NCI-H2081 (cell line): ENCODE data around the gene CPAMD8.
"Not testable (repeated sequence)": the region's sequence is repeated elsewhere in the genome, so short reads cannot be mapped to it uniquely, and the experiment has no call there.

Source experiments
- DNase-seq, 2 experiments: peaks; one replicate each; lab custom pipeline; 2025; lab: John Stamatoyannopoulos, UW

The CPAMD8 gene

DNA sequence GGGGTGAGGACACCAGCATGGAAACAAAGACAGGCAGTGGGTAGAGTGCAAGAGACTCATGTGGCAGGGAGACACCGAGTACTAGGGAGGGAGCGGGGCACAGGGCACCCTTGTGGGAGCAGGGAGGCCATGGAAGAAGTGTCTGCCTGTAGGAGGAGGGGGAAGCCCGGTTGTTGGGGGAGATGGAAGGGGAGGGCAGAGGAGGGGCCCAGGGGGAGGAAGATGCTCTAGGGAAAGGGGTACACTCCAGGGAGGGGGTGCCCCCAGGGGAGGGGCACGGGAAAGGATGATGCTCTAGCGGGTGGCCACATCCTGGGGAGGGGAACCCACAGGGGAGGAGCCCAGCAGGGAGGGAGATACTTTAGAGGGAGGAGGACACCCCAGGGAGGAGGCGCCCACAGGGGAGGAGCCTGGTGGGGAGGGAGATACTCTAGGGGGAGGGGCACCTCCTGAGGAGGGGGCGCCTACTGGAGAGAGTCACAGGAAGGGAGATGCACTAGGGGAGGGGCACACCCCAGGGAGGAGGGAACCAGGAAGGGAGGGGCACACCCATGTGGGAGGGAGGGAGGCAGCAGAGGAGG lies 24.9 kb downstream of the CPAMD8 start:
- DNase-seq: no peak

DNA sequence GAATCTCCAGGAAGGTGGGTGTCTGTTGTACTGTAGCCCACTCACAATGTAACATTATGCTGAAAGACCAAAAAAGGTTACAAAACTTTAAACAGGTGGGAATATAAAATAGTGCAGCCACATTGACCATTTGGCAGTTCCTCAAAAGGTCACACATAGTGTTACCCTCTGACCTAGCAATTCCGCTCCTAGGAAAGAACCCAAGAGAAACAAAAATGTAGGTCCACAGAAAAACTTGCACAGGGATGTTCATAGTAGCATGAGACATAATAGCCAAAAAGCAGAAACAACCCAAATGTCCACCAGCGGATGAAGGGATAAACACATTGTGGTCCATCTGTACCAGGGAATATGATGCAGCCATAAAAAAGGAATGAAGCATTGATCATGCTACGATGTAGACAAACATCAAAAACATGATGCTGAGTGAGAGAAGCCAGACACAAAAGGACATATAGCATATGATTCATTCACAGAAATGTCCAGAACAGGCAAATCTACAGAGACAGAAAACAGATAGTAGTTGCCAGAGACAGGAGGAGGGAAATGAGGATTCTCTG lies 27.9 kb downstream of the CPAMD8 start:
- no peak for DNase-seq

DNA sequence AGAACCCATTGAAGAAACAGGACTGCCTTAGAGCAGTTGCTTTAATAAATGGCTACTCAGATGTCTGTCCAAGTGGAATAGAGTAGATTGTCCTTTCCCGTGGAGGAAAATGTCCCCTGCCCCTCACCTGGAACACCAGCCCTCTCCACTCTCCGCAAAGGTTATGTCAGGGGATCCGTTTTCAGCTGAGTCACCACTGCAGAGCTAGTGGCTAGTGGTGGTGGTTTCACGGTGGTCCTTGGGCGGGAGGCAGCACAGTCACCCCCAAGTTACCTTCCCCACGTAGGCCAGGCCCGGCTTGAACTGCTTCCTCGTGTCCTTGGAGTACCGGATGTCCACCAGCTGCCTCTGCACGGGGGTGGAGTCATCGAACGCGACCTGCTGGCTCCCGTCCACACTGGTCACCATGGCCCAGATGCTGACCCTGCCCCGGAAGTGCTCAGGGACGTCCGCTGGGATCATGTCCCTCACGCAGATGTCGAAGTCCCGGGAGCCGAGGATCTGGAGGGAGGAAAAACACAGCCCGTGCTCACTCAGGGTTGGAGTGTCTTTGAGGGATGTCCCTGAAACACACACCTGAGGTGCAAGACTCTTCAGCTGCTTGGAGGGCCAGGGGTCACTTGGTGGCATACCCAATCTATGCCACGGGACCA lies 29.6 kb downstream of the CPAMD8 start:
- DNase-seq: not testable (repeated sequence)

DNA sequence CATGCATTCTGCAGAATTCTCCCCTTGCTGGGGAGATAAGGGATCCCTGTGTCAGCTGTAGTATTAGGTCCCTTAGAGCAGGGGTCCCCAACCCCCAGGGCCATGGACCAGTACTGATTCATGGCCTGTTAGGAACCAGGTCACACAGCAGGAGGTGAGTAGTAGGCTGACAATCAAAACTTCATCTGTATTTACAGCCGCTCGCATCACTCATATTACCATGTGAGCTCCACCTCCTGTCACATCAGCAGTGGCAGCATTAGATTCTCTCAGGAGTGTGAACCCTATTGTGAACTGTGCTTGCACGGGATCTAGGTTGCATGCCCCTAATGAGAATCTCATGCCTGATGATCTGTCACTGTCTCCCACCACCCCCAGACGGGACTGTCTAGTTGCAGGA lies 37.9 kb downstream of the CPAMD8 start:
- DNase-seq: no peak

DNA sequence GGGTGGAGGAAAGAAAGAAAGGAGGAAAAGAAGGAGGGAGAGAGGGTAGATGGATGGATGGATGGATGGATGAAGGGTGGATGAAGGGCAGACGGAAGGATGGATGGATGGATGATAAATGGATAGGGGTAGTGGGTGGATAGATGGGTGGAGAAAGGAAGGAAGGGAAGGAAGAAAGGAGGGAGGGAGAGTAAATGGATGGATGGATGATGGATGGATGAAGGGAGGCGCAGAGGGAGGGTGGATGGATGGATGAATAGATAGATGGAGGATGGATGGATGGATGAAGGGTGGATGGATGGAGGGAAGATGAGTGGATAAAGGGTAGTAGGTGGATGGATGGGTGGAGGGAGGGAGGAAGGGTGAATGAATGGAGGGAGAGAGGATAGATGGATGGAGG lies 41.2 kb downstream of the CPAMD8 start:
- DNase-seq: no peak

DNA sequence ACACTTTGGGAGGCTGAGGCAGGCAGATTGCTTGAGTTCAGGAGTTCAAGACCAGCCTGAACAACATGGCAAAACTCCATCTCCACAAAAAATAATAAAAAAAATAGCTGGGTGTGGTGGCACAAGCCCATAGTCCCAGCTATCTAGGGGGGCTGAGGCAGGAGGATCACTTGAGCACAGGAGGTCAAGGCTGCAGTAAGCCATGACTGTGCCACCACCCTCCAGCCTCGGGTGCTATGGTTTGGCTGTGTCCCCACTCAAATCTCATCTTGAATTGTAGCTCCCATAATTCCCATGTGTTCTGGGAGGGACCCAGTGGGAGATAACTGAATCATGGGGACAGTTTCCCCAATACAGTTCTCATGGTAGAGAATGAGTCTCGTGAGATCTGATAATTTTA lies 44.0 kb downstream of the CPAMD8 start:
- not testable (repeated sequence) for DNase-seq

DNA sequence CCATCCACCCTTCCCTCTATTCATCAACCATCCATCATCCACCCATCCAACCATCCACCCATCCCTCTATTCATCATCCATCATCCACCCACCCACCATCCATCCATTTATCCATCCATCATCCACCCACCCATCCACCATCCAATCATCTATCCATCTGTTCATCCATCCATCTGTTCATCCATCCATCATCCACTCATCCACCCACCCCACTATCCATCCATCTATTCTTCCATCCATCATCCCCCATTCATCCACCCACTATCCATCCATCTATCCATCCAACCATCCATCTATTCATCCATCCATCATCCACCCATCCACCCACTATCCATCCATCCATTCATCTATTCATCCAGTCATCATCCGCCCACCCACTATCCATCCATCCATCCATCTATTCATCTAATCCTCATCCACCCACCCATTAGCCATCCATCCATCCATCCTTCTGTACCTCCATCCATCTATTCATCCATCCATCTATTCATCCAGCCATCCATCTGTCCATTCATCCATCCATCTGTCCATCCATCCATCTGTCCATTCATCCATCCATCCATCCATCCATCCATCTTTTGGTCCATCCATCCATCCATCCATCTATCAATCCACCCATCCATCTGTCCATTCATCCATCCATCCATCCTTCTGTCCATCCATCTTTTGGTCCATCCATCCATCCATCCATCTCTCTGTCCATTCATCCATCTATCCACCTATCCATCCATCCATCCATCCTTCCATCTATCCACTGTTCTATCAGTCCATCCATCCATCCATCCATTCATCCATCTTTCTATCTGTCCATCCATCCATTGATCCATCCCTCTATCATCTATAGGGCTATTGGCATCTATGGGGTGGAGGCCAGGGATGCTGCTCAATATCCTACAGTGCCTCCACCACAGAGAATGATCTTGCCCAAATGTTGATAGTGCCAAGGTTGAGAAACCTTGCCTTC lies 47.5 kb downstream of the CPAMD8 start:
- no peak for DNase-seq

DNA sequence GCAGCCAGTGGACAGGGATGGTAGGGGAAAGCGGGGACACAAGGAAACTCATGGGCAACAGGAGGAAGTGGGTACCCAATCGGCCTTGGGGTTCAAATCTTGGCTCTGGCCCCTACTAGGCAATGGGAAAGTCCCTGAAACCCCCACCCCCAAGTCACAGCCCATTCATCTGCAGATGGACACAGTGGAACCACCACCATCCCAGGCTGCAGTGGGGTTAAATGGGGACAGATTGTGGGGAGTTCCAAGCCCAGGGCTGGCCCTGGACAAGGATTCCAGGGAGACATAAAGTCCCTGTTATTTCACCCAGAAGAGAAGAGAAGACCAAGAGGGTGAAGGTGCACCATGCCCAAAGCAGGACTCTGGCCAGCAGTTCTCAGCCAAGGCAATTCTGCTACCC lies 48.5 kb downstream of the CPAMD8 start:
- no peak for DNase-seq

DNA sequence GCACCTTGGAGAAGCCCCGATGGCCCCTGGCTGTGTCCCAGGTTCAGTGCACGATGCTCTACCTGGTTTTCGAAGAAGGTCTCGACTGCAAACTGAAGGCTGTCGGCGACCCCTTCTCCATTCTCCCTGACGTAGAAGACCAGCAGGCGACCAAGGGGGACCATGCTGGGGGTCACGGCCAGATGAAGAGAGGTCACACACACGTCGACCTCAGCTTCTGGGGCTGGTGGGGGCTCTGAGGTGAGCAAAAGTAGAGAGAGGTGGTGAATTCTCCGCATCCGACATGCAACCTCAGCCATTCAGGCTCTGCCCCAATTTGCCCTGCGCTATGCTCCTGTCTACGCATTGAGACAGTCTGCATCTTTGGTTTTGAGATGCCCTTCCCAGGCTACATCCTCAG lies 49.3 kb downstream of the CPAMD8 start:
- no peak for DNase-seq

DNA sequence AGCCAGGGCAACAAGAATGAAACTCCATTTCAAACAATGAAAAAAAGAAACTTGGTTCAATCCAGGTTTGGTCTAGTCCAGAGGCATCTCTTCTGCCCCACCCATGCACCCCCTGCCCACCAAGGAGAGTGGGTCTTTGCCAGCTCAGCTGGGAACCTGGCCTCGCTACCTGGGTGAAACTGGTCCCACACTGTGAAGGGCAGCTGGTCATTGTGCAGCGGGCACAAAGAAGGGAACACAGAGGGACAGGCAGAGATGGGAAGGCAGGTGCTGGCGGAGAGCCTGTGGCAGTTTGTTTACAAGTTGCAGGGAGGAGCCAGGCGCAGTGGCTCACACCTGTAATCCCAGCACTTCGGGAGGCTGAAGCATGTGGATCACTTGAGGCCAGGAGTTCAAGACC lies 50.2 kb downstream of the CPAMD8 start:
- no peak for DNase-seq

DNA sequence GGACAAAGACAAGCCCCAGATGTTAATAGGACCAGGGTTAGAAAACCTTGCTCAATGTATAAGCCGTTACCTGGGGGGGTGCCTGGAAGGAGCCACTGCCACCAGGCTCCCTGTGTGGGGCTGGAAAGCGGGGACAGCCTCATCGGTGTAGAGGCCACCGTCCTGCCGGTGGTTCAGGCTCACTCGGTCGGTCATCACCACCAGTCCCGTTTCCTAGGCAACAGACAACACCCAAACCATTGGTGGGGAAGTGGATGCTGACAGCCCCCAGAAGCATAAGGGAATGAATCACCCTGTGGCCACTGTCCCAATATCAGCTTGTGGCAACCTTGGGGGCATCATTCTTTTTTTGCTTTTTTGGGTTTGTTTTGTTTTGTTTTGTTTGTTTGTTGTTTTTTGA lies 55.8 kb downstream of the CPAMD8 start:
- no peak for DNase-seq

DNA sequence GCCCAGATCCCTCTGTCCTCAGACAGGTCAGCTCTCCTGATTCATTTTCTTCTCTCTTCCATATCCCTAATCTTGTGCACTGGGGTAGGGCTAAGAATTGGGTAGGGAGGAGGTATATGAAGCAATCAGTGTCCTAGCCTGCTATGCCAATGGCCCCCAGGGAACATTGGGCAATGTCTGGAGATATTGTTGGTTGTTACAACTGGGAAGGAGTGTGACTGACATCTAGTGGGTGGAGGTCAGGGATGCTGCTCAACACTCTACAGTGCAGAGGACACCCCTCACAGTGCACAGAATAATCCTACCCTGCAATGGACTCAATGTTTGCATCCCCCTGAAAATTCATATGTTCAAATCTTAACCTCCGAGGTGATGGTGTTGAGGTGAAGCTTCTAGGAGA lies 57.5 kb downstream of the CPAMD8 start:
- DNase-seq: no peak

DNA sequence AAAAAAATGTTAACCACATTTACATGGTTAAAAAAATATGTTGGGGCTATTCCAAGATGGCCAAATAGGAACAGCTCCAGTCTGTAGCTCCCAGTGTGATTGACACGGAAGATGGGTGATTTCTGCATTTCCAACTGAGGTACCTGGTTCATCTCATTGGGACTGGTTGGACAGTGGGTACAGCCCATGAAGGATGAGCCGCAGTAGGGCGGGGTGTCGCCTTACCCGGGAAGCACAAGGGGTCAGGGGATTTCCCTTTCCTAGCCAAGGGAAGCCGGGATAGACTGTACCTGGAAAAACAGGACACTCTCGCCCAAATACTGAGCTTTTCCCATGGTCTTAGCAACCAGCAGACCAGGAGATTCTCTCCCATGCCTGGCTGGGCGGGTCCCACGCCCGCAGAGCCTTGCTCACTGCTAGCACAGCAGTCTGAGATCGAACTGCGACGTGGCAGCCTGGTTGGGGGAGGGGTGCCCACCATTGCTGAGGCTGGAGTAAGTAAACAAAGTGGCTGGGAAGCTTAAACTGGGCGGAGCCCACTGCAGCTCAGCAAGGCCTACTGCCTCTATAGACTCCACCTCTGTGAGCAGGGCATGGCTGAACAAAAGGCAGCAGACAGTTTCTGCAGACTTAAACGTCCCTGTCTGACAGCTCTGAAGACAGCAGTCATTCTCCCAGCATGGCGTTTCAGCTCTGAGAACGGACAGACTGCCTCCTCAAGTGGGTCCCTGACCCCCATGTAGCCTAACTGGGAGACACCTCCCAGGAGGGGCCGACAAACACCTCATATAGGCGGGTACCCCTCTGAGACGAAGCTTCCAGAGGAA lies 65.4 kb downstream of the CPAMD8 start:
- DNase-seq: not testable (repeated sequence)

DNA sequence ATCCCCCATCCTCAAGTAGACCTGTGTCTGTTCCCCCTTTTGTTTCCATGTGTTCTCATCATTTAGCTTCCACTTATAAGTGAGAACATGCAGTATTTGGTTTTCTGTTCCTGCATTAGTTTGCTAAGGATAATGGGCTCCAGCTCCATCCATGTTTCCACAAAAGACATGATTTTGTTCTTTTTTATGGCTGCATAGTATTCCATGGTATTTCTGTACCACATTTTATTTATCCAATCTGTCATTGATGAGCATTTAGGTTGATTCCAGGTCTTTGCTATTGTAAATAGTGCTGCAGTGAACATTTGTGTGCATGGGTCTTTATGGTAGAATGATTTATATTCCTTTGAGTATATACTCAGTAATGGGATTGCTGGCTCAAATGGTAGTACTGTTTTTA lies 68.3 kb downstream of the CPAMD8 start:
- not testable (repeated sequence) for DNase-seq

DNA sequence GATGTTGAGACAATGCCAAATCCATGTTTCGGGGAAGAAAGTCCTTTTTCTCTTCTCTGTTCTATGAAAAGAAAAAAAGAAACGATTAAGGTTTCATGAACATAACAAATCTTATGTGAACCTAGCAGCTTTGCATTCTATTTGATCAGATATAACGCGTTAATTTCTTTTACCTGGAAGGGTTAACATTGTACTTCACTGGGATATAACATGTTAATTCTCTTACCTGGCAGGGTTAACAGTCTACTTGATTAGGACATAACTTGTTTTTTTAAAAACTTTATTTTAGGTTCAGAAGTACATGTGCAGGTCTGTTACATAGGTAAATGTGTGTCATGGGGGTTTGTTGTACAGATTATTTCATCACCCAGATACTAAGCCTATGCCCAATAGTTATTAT lies 68.8 kb downstream of the CPAMD8 start:
- DNase-seq: no peak

DNA sequence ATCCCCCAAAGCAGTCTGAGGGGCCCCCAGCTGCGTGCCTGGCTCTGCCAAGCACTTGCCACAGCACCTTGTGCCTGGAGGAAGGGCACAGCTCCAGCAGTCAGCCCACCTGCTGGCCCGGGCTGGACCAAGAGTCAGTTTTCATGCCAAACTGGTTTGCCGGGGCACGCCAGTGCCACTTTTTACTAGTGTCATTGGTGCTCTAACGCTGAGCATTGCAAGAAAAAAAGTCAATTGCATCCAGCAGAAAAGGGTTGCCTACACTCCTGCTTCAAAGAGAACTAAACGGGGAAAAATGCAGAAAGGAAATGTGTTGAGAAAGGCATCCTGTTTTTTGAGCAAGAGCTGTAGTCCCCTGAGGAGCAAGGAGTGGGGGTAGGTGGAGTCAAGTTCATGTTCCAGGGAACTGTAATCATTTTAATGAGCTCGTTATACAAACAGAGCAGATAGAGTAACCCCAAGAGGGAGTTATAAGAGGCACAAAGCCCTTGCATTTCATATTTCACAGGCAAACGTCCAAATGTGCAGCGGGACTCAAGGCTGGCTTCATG lies 69.4 kb downstream of the CPAMD8 start:
- DNase-seq: no peak

DNA sequence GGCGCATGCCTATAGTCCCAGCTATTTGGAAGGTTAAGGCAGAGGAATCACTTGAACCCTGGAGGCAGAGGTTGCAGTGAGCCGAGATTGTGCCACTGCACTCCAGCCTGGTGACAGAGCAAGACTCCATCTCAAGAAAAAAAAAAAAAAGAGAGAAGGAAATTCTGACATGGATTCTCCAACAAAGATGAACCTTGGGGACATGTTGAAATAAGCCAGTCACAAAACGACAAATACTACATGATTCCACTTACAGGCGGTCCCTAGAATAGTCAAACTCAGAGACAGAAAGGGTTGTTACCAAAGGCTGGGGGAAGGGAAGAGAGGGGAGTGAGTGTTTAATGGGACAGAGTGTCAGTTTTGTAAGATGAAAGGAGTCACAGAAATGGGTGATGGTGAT lies 71.4 kb downstream of the CPAMD8 start:
- DNase-seq: no peak

DNA sequence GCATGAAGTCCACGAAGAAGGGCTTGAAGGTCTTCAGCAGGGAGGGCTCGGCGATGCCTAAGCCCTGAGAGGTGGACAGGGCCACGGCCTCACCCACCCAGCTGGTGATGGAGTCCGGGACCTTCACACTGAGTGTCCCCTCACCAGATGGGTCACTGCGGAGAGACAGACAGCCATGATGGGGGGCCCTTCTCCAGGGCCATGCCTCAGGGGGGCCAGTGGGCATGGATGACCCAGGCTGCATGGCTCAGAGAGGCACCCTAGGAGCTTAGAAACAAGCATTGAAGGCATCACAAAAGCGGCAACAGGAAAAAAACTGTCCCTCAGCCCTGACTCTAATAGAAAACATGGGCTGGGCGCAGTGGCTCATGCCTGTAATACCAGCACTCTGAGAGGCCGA lies 74.6 kb downstream of the CPAMD8 start:
- DNase-seq: no peak

DNA sequence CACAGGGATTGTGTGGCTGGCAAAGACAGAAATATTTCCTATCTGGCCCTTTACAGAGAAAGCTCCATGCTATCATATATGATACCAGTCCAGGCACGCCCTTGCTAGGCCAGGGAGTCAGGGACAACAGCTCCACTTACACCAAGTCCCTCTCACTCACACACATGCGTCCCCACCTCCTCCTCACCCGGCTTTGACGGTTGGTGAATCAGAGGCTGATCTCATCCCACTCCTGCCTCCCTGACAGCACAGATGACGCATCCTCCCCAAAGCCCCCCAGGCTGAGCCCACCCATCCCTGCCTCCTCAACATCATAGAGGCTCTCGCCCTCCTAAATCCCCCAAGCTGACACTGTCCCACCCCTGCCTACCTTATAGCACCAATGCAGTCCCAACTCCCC lies 75.1 kb downstream of the CPAMD8 start:
- no peak for DNase-seq

DNA sequence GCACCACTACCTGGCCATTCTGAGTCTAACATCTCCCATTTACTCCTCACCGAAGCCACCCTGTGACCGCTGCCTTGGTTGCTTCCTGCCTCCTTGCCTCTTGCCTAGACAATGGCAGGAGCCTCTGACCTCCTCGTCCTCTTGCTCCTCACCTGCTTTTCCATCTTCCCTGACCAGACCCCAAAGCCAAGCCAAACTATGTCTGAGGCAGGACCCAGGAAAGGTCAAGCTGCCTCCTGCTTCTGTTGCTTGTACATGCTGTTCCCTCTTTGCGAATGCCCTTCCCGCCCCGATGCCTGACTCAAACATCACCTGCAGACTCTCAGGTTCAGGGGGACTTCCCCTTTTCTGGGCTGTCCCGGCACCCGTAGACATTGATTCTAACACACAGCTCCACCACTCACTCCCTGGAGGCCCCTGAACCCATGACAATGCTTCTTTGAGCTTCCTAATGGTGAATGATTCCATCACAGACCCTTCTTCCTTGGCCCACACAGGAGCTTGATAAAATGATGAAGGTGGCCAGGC lies 77.0 kb downstream of the CPAMD8 start:
- DNase-seq: no peak
